Fibroblast of lung (primary cell): Measurements from ENCODE around the gene SLC15A1. TPM values are rescaled to one million over a fixed set of nuclear protein-coding genes. Genes with fewer than 3 reads are reported as not detected.

Experiments used
- DNase-seq, 2 donors: peaks; one replicate each; pipeline versions ENCODE4 v3.0.0 to v3.0.0-alpha.2; 2010; ENCODE audit warnings: low read depth in 2 of 2
- H2AFZ ChIP-seq: 2 replicates; pipeline ENCODE4 v1.5.1; 2012; ENCODE audit warnings: low read length, control low read depth, inconsistent platforms
- H3K27ac ChIP-seq: 2 replicates; pipeline ENCODE4 v1.5.1; 2011; ENCODE audit warnings: low read length, control low read depth; ENCODE audit not compliant: insufficient read depth
- H3K27me3 ChIP-seq: 2 replicates; pipeline ENCODE4 v1.5.1; 2011; ENCODE audit warnings: mild to moderate bottlenecking, low read length; ENCODE audit not compliant: control insufficient read depth, insufficient read depth
- H3K36me3 ChIP-seq: 2 replicates; pipeline ENCODE4 v1.5.1; 2011; ENCODE audit warnings: low read length; ENCODE audit not compliant: control insufficient read depth, insufficient read depth
- H3K4me1 ChIP-seq: 2 replicates; pipeline ENCODE4 v1.5.1; 2011; ENCODE audit warnings: low read length; ENCODE audit not compliant: control insufficient read depth, insufficient read depth; ENCODE audit errors: extremely low read depth
- H3K4me2 ChIP-seq: 2 replicates; pipeline ENCODE4 v1.5.1; 2011; ENCODE audit warnings: low read length, control low read depth; ENCODE audit not compliant: insufficient read depth; ENCODE audit errors: extremely low read depth
- H3K4me3 ChIP-seq, 4 experiments: fragments of 200-600 bp in 1 of 4; sonication (generic) in 1 of 4; replicated peaks in 1 of 4; 2 replicates each; pipeline ENCODE4 v1.5.1; 2011 to 2016; ENCODE audit warnings: low read length in 4 of 4, low read depth in 3 of 4, mild to moderate bottlenecking in 3 of 4, control low read depth in 2 of 4, inconsistent platforms in 1 of 4, mixed read lengths in 1 of 4; ENCODE audit not compliant: insufficient read depth in 1 of 4; ENCODE audit errors: control extremely low read depth in 1 of 4
- H3K79me2 ChIP-seq: 2 replicates; pipeline ENCODE4 v1.5.1; 2012; ENCODE audit warnings: mild to moderate bottlenecking, low read length, inconsistent platforms; ENCODE audit not compliant: control insufficient read depth, insufficient read depth
- H3K9ac ChIP-seq: 2 replicates; pipeline ENCODE4 v1.5.1; 2011; ENCODE audit warnings: mild to moderate bottlenecking, low read length, control low read depth; ENCODE audit not compliant: insufficient read depth
- H3K9me3 ChIP-seq: 2 replicates; pipeline ENCODE4 v1.5.1; 2012; ENCODE audit warnings: low read depth, low read length; ENCODE audit not compliant: control insufficient read depth, insufficient read depth
- H4K20me1 ChIP-seq: 2 replicates; pipeline ENCODE4 v1.5.1; 2011; ENCODE audit warnings: low read length; ENCODE audit not compliant: control insufficient read depth, insufficient read depth; ENCODE audit errors: extremely low read depth
- CTCF ChIP-seq, 2 donors: IDR thresholded peaks in 1 of 2; conservative IDR thresholded peaks in 1 of 2; 1 replicate in 1 of 2; 2 replicates in 1 of 2; pipeline ENCODE4 v1.5.1; 2011 to 2012; ENCODE audit warnings: low read length in 2 of 2, control low read depth in 1 of 2, inconsistent platforms in 1 of 2, low read depth in 1 of 2, mild to moderate bottlenecking in 1 of 2
- EZH2 ChIP-seq: IDR thresholded peaks from 2 replicates; pipeline ENCODE4 v1.5.1; 2012; ENCODE audit warnings: low read length, control low read depth, mild to moderate bottlenecking; ENCODE audit errors: missing control alignments
- polyA plus RNA-seq, 2 donors: library from polyadenylated mRNA; depleted of rRNA in 1 of 2; stranded (reverse) in 1 of 2; unstranded in 1 of 2; fragments of >200 nt; gene quantifications; 2 replicates each; pipeline ENCODE4 v1.2.1, GENCODE V29; 2011 to 2012; ENCODE audit warnings: missing spikeins in 1 of 2
- total RNA-seq: library from RNA; depleted of rRNA; stranded (reverse); fragments of >200 nt; gene quantifications from 2 replicates; pipeline ENCODE4 v1.2.1, GENCODE V29; 2014

SLC15A1 gene
- total and polyA plus RNA-seq, 2 donors (not counting 1 experiment from before 2014, with no cell fraction given) = not detected

DNA sequence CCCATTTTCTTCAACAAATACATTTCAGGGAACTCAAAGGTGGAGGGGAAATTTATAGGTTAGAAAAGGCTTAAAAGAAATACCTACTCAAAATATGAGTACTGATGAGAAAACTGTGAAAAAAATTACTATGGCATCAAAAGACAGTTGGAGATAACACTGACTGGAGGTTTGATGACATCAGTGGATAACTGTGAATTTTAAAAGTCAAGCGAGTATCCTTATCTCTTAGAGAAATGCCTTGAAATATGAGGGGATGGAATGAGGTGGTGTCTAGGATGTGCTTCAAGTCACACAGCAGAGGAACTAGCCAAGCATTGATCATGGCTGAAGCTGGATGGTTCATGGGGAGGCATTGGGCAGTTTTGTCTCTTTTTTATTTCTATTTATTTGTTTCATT, 27.2 kb upstream of the SLC15A1 start:
- no peak for DNase-seq
- no peak overlapping the region for H3K27ac ChIP-seq
- peaks cover 11% of the 10 kb centered on the region for H3K27me3 ChIP-seq
- H4K20me1 ChIP-seq = no peaks in the 10 kb centered on the region
- H3K9ac ChIP-seq = no peak overlapping the region
- H3K9me3 ChIP-seq = no peaks in the 10 kb centered on the region
- no peak overlapping the region for H3K4me3 ChIP-seq
- no peaks in the 10 kb centered on the region for H3K79me2 ChIP-seq
- no peak overlapping the region for H3K4me2 ChIP-seq
- H3K4me1 ChIP-seq = peaks cover 4% of the 10 kb centered on the region
- TF ChIP-seq CTCF (conservative IDR thresholded peaks at IDR 0.05 in 1 of 2, IDR thresholded peaks at IDR 0.05 in 1 of 2; ENCODE audit: low read depth in 1 of 2, low read length in 2 of 2) = no peak
- TF ChIP-seq EZH2 = no peak
- no peak overlapping the region for H2AFZ ChIP-seq
- H3K36me3 ChIP-seq = no peaks in the 10 kb centered on the region

GRCh38 chr13:98778749-98779148, 26.3 kb upstream of the SLC15A1 start:
- Histone ChIP-seq H3K9ac (no peak overlapping the region), H3K9me3 (no peaks in the 10 kb centered on the region), H3K36me3 (no peaks in the 10 kb centered on the region), H3K4me2 (no peak overlapping the region), H3K27me3 (peaks cover 7% of the 10 kb centered on the region), H4K20me1 (no peaks in the 10 kb centered on the region), H3K79me2 (no peaks in the 10 kb centered on the region), H3K27ac (no peak overlapping the region), H3K4me3 (no peak overlapping the region), H3K4me1 (peaks cover 4% of the 10 kb centered on the region), H2AFZ (no peak overlapping the region)
- peak in 1 of 2 donors; percentile 48 for DNase-seq
- no peak for TF ChIP-seq EZH2
- TF ChIP-seq CTCF (conservative IDR thresholded peaks at IDR 0.05 in 1 of 2, IDR thresholded peaks at IDR 0.05 in 1 of 2; ENCODE audit: low read depth in 1 of 2, low read length in 2 of 2) = no peak

DNA sequence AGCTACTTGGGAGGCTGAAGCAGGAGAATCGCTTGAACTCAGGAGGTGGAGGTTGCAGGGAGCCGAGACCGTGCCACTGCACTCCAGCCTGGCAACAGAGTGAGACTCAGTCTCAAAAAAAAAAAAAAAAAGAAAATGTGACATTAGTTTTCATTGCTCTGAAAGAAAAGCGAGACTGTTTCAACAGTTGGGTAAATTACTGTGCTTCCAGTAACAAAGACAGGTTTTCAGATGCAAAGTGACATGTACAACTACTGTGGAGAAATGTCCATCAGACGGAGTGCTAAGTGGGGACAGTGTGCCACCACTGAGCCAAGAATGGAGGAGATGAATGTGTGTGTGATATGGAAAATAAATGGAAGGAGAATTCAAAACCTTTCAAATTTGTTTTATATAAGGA, 24.2 kb upstream of the SLC15A1 start:
- Histone ChIP-seq H3K4me1 (peaks cover 4% of the 10 kb centered on the region), H3K4me3 (no peak overlapping the region), H3K9me3 (no peaks in the 10 kb centered on the region), H3K9ac (no peak overlapping the region), H4K20me1 (no peaks in the 10 kb centered on the region), H3K27ac (no peak overlapping the region), H3K27me3 (peaks cover 3% of the 10 kb centered on the region), H2AFZ (no peak overlapping the region), H3K79me2 (no peaks in the 10 kb centered on the region), H3K36me3 (no peaks in the 10 kb centered on the region), H3K4me2 (no peak overlapping the region)
- no peak for DNase-seq
- TF ChIP-seq CTCF (conservative IDR thresholded peaks at IDR 0.05 in 1 of 2, IDR thresholded peaks at IDR 0.05 in 1 of 2; ENCODE audit: low read depth in 1 of 2, low read length in 2 of 2) (no peak), EZH2 (no peak)
